Tibial artery (tissue), 4 donors: ENCODE data around the gene RASAL2.

Source experiments
- DNase-seq, 2 donors: peaks; one replicate each; pipeline ENCODE4 v3.0.0-alpha.2; 2019
- H3K27ac ChIP-seq, 2 donors: fragments of 200-600 bp; sonication (generic) in 1 of 2; 1 replicate in 1 of 2; 2 replicates in 1 of 2; pipeline ENCODE4 v1.5.1; 2018 to 2019; ENCODE audit warnings: mild to moderate bottlenecking in 1 of 2
- H3K27me3 ChIP-seq, 2 donors: fragments of 200-600 bp; sonication (generic) in 1 of 2; one replicate each; pipeline versions ENCODE4 v1.5.1 to v1.6.0; 2016 to 2019
- H3K36me3 ChIP-seq, 3 donors: fragments of 200-600 bp; sonication (generic) in 2 of 3; one replicate each; pipeline ENCODE4 v1.5.1; 2016 to 2019; ENCODE audit warnings: mild to moderate bottlenecking in 2 of 3
- H3K4me1 ChIP-seq, 4 donors: fragments of 200-600 bp; sonication (generic) in 2 of 4; 1 replicate in 3 of 4; 2 replicates in 1 of 4; pipeline ENCODE4 v1.5.1; 2016 to 2019
- H3K4me3 ChIP-seq, 2 donors: fragments of 200-600 bp; sonication (generic) in 1 of 2; 1 replicate in 1 of 2; 2 replicates in 1 of 2; pipeline ENCODE4 v1.5.1; 2018 to 2019; ENCODE audit warnings: mild to moderate bottlenecking in 2 of 2
- H3K9me3 ChIP-seq, 3 donors: fragments of 200-600 bp; sonication (generic) in 1 of 3; one replicate each; pipeline ENCODE4 v1.5.1; 2016 to 2019
- CTCF ChIP-seq, 2 experiments: fragments of 200-600 bp in 1 of 2; fragments of 450-650 bp in 1 of 2; IDR thresholded peaks; one replicate each; pipeline ENCODE4 v1.5.1; 2017 to 2019; ENCODE audit warnings: antibody characterized with exemption in 2 of 2, mild to moderate bottlenecking in 1 of 2, moderate library complexity in 1 of 2
- intact Hi-C: fragments of 100-400 bp; cut with DNase I; formaldehyde crosslinking; loops from one replicate; pipeline ENCODE4 v1.15.0; 2023; ENCODE audit warnings: low total_unique reads

RASAL2 gene

GRCh38 chr1:178057141-178057765 is 36.7 kb upstream of the RASAL2 start:
- Histone ChIP-seq H3K4me1 (peaks cover 0 to 71% (median 46%) of the 10 kb centered on the region in 4 donors), H3K27ac (peak overlapping the region; percentile 52 to 60), H3K9me3 (no peaks in the 10 kb centered on the region), H3K27me3 (no peaks in the 10 kb centered on the region), H3K4me3 (no peak overlapping the region), H3K36me3 (no peaks in the 10 kb centered on the region)
- DNase-seq: no peak
- TF ChIP-seq CTCF (IDR thresholded peaks at IDR 0.05): no peak
- intact Hi-C loops: no loop called here

GRCh38 chr1:178057912-178058534 is 35.9 kb upstream of the RASAL2 start:
- no peak for TF ChIP-seq CTCF (IDR thresholded peaks at IDR 0.05)
- intact Hi-C loops: no loop called here
- peak in 1 of 2 donors; percentile 33 for DNase-seq
- H3K9me3 ChIP-seq: no peaks in the 10 kb centered on the region
- no peak overlapping the region for H3K4me3 ChIP-seq
- H3K27ac ChIP-seq: peak overlapping the region; percentile 52 to 60
- H3K27me3 ChIP-seq: no peaks in the 10 kb centered on the region
- no peaks in the 10 kb centered on the region for H3K36me3 ChIP-seq
- H3K4me1 ChIP-seq: peaks cover 0 to 71% (median 46%) of the 10 kb centered on the region in 4 donors

GRCh38 chr1:178060789-178061556 is 32.9 kb upstream of the RASAL2 start:
- peak overlapping the region; percentile 11 to 17 for H3K4me3 ChIP-seq
- H3K36me3 ChIP-seq: no peaks in the 10 kb centered on the region
- H3K27ac ChIP-seq: peak overlapping the region; percentile 59 to 73
- DNase-seq: no peak
- intact Hi-C loops: no loop called here
- no peaks in the 10 kb centered on the region for H3K27me3 ChIP-seq
- no peak for TF ChIP-seq CTCF (IDR thresholded peaks at IDR 0.05)
- peaks cover 0 to 60% (median 37%) of the 10 kb centered on the region in 4 donors for H3K4me1 ChIP-seq
- no peaks in the 10 kb centered on the region for H3K9me3 ChIP-seq

- Histone ChIP-seq H3K9me3 (no peaks in the 10 kb centered on the region), H3K4me1 (peaks cover 0 to 53% (median 33%) of the 10 kb centered on the region in 4 donors), H3K4me3 (no peak overlapping the region), H3K27me3 (no peaks in the 10 kb centered on the region), H3K36me3 (no peaks in the 10 kb centered on the region), H3K27ac (peak overlapping the region; percentile 59 to 73)
- DNase-seq: no peak
- no peak for TF ChIP-seq CTCF (IDR thresholded peaks at IDR 0.05)
- intact Hi-C loops: no loop called here
Measured at GRCh38 chr1:178061620-178062019, 32.3 kb upstream of the RASAL2 start.

- intact Hi-C loops: no loop called here
- H3K36me3 ChIP-seq: no peaks in the 10 kb centered on the region
- H3K27ac ChIP-seq: no peak overlapping the region
- H3K4me1 ChIP-seq: peaks cover 0 to 26% (median 12%) of the 10 kb centered on the region in 4 donors
- H3K27me3 ChIP-seq: no peaks in the 10 kb centered on the region
- no peak overlapping the region for H3K4me3 ChIP-seq
- no peak for DNase-seq
- no peaks in the 10 kb centered on the region for H3K9me3 ChIP-seq
- TF ChIP-seq CTCF (IDR thresholded peaks at IDR 0.05): no peak
Measured at GRCh38 chr1:178064191-178064821, 29.6 kb upstream of the RASAL2 start.
